GM18861 (cell line): ENCODE data around the gene MS4A12.
A peak's percentile ranks its signal among the peaks of the same experiment; 100 is the strongest.
"Not testable (repeated sequence)": the region's sequence is repeated elsewhere in the genome, so short reads cannot be mapped to it uniquely, and the experiment has no call there.

ENCODE experiments used
- ATAC-seq: cut with Tn5 transposase; IDR thresholded peaks from one replicate; pipeline ENCODE4 v1.9.1; 2021; ENCODE audit not compliant: unreplicated experiment

MS4A12 gene

DNA sequence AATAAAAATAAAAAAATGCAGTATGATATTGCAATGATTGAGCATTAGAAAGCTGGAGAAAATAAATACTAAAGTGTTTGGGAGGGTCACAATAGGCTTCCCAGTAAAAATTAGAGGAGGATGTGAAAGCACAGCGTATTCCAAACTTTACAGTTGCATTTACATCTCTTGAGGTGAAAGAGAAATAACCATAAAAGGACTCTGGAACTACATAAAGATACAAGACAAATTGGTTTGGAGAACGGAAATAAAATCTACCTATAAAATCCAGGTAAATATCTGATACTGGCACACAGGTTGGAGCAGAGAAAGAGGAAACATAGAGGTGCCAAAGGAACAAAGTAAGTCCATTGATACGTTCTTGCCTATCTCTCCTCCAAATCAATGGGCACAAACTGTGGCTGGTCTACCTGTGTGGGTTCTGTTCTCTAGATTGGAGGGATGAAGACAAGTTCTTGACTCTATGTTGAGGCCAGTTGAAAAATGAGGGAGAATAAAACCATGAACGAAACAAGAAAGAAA, at the start of gene MS4A12:
Gene MS4A12 (plus strand): TSS at position 291 of the 522 bp plus-strand sequence. CDS start 4,541 bp downstream, outside the sequence.
- no peak for ATAC-seq

DNA sequence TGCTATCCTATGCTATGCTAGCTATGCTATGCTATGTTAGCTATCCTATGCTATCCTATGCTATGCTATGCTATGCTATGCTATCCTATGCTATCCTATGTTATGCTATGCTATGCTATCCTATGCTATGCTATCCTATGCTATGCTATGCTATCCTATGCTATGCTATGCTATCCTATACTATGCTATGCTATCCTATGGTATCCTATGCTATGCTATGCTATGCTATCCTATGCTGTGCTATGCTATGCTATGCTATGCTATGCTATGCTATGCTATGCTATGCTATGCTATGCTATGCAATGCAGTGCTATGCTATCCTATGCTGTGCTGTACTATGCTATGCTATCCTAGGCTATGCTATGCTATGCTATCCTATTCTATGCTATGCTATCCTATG, 45.5 kb upstream of the MS4A12 start:
- ATAC-seq, result no peak

DNA sequence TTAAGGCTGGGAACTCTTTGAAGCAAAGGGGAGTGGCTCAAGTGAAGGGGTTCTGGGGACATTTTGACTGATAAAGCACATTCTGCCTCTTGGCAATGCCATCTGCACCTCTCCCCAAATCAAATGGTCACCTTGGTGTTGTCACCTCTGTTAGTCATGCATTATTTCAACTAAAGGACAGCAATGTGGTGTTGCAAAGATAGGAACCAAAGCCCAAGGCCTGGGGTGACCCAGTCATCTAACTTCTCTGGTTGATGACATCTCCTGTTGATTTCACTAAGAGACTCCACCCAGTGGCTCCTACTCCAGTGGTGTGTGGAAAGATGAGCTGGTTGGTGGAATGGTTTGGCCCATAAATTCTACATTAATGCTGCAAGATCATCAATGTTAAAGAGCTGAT, 44.7 kb upstream of the MS4A12 start:
- ATAC-seq, result no peak

- ATAC-seq, result not testable (repeated sequence)
Measured at GRCh38 chr11:60451185-60451584, 41.4 kb upstream of the MS4A12 start.

DNA sequence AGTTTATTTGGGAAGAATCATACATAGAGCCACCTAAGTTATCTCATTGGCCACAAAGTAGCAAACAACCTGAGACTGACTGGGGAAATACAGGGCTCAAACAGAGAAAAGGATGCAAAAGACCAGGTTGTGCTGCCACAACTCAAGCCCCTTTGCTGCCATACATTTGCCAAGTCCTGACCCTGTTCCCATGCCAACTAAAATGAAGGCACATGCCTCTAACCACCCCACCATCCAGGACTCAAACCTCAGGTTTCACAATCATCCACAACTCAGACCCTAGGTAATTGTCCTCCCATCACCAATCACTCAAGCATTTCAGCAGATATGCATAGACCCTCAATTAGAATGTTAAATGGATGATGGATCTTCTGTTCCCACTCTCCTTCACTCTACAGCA, 38.4 kb upstream of the MS4A12 start:
- no peak for ATAC-seq

DNA sequence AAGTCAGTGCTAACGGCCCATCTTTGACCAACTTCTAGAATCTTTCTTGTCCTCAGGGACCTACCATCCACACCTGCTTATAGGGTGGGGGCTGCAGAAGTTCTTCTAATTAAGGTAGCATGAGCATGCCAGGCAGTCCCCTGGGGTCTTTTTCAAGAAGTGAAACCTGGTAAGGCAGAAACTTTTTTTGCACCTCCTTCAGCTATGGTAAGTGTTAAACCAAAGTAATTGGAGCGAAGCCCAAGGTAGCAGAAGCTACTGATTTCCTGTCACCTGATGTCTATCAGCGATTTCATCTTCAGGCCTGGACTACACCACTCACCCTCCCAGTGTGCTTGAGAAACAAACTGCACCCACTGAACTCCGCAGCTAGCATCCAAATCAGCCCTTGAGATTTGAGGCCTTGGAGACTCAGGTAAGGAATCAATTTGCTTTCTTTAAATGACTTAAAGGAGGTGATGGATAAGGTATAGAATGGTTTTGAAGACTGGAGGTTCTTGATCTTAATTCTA, 37.0 kb upstream of the MS4A12 start, which contains the start of gene MS4A1:
Gene MS4A1 (plus strand): TSS at position 317 of the 512 bp plus-strand sequence. CDS start 6,528 bp downstream, outside the sequence.
- ATAC-seq, result peak; percentile 81

- ATAC-seq, result peak; percentile 28
Measured at GRCh38 chr11:60457576-60457975, 35.0 kb upstream of the MS4A12 start.

GRCh38 chr11:60459345-60459744, 33.2 kb upstream of the MS4A12 start:
- ATAC-seq, result no peak

- no peak for ATAC-seq
Measured at GRCh38 chr11:60468829-60469228, 23.7 kb upstream of the MS4A12 start.

DNA sequence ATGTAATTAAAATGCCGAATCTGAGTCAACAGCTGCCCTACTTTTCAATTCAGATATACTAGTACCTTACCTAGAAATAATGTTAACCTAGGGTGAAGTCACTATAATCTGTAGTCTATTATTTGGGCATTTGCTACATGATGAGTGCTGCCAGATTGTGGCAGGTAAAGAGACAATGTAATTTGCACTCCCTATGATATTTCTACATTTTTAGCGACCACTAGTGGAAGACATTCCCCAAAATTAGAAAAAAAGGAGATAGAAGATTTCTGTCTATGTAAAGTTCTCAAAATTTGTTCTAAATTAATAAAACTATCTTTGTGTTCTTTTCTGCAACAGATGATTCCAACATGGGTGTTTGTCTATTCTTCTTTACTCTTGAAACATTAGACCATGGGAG, 22.9 kb upstream of the MS4A12 start:
- ATAC-seq, result no peak

- ATAC-seq, result no peak
Measured at GRCh38 chr11:60477035-60477445, 15.5 kb upstream of the MS4A12 start.

DNA sequence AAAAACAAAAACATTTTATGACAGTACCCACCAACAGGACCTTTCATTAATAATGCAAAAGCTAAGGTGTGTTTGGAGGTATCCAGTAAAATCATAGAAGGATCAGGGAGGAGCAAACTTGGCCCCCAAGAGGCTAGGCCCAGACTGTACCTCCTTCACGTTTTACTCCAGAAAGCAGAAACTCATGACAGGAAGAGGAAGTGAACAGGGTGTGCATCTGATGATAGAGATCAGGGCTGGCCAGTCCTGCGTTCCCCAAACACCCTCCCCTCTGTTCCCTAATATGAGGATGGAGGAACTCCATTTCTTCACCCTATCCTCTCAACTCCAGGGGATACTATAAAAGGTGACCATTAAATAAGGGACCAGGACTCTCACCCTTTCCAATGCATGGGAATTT, 10.2 kb upstream of the MS4A12 start:
- ATAC-seq, result no peak

- peak; percentile 94 for ATAC-seq
Measured at GRCh38 chr11:60485987-60486386, 6.6 kb upstream of the MS4A12 start.

GRCh38 chr11:60493454-60493853, 876 bp downstream of the MS4A12 start:
- no peak for ATAC-seq

GRCh38 chr11:60498399-60498798, 5.8 kb downstream of the MS4A12 start:
- ATAC-seq, result no peak

DNA sequence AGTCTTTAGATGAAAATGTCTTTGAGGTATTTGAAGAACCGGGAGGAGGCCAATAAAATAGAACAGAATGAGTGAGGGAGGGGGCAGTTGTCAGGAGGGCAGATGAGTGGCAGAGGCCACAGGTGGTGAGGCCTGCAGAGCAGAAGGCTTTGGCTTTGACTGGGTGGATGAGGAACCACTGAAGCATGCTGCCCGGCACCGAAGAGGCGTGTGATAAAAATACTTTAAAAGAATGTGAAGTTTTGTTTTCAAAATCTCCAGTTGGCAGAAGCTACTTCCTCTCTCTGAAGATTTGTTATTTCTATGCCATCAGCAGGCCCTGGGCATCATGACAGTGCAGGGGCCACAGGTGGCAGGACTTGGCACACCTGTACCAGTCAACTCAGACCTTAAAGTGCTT, 6.3 kb downstream of the MS4A12 start:
- ATAC-seq, result no peak

DNA sequence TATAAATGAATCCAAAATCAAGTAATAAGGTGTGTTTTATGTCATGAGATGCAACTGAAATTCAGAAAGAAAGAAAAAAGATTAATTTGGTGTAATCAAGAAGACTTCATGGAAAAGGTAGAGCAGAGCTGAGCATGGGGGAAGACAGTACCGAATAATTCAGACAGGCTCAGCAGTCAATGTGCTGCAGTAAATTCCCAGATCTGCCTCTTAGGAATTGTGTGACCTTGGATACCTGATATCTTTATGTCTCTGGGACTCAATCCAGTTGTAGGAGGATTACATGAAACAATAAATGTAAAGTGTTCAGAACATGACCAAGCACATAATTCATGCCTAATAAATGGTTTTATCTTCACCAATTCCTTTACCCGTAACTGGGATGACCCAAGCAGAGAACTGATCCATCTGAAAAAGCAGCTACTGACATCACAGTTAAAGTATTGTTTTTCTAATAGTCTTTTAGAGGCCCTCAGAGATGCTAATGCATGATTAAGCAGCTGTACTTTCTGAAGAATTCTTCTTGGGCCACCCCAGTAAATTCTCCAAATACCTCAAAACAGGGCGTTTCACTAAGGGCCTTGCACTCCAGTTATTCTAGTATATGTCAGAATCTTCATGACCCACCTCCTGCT, 7.8 kb downstream of the MS4A12 start:
- ATAC-seq, result no peak

GRCh38 chr11:60502221-60502775, 9.7 kb downstream of the MS4A12 start:
- no peak for ATAC-seq

DNA sequence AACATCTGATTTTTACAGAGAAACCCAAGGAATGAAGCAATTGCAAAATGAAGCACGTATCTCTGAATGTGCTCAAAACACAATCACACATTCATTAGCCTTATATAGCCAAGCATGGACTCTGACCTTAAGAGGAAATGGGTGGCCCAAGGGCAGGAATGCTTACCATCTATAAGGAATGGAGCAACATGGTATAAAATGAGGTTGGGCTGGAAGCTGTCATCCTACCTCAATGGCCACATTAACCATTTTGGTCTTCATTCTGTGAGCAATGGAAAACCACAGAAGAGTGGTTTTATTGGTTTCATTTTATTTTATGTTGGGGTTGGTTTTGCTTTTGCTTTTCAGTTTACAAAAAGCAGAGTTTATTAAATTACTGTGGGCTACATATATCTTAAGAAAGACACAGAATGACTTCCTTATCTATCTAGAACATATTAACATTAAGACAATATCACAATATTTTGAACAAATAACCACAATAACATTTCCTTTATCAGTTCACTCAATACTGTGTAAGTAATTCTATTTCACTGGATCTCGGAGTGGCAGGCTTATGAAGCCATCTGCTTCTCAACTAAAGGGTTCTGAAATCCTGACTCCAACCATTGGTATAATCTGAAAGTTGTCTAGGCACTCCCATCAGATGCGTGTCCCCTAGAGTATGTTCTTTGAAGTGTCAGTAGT, 11.8 kb downstream of the MS4A12 start:
- ATAC-seq, result no peak

DNA sequence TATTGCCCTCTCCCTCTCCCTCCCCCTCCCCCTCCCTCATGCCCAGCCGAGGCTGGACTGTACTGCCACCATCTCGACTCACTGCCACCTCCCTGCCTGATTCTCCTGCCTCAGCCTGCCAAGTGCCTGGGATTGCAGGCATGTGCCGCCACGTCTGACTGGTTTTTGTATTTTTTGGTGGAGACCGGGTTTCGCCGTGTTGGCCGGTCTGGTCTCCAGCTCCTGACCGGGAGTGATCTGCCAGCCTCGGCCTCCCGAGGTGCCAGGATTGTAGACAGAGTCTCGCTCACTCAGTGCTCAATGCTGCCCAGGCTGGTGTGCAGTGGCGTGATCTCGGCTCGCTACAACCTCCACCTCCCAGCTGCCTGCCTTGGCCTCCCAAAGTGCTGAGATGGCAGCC, 17.0 kb downstream of the MS4A12 start:
- not testable (repeated sequence) for ATAC-seq

GRCh38 chr11:60510209-60510608, 17.6 kb downstream of the MS4A12 start:
- ATAC-seq, result not testable (repeated sequence)

GRCh38 chr11:60511393-60511792, 18.8 kb downstream of the MS4A12 start:
- no peak for ATAC-seq
